Measurements from ENCODE around the gene CHN1. TPM values are rescaled to one million over a fixed set of nuclear protein-coding genes. Genes with fewer than 3 reads are reported as not detected.

Gene CHN1
- polyA plus RNA-seq, 4 donors, result 2.0 to 7.8 (median 5.1) TPM

GRCh38 chr2:174945601-174946260 lies 59.5 kb downstream of the CHN1 start:
- DNase-seq (no peak), FAIRE-seq (no peak)
- WGBS, 3 donors, result 77 to 83% (median 80%) methylated on average over 3 of the region's 3 CpGs
- H3K27ac ChIP-seq (ENCODE audit: low read depth in 1 of 3, low read length in 2 of 3), result no peak overlapping the region
- no peak overlapping the region for H3K4me3 ChIP-seq (ENCODE audit: low read depth in 1 of 3, low read length in 3 of 3)
- H3K4me1 ChIP-seq (ENCODE audit: control insufficient read depth in 3 of 3, insufficient read depth in 2 of 3, low read depth in 1 of 3, low read length in 2 of 3), result no peaks in the 10 kb centered on the region
- H3K9me3 ChIP-seq (ENCODE audit: control insufficient read depth in 2 of 2, insufficient read depth in 1 of 2, low read depth in 1 of 2, low read length in 1 of 2), result no peaks in the 10 kb centered on the region
- H3K36me3 ChIP-seq (ENCODE audit: control insufficient read depth in 3 of 3, insufficient read depth in 2 of 3, low read depth in 1 of 3, low read length in 3 of 3), result no peaks in the 10 kb centered on the region
- no peaks in the 10 kb centered on the region for H3K27me3 ChIP-seq (ENCODE audit: control insufficient read depth in 3 of 3, insufficient read depth in 3 of 3, low read length in 3 of 3)

DNA sequence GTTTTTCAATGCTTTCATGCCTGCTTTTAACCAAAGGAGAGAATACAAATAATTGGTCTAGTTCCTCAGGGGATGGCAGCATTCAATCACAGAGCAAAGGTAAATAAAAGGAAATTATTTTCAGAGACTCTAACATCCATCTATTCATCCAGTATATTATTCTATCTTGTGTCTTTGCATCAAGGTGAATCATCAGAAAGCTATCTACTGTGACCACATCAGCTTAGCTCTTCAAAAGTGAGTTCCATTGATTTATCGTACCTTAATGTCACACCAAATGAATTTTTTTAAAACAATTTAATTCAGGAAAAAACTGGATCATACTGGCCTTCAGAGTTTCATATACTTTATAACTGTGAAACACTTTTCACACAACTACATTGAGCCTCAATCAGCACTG lies 66.1 kb downstream of the CHN1 start:
- H3K4me3 ChIP-seq (ENCODE audit: low read depth in 1 of 3, low read length in 3 of 3), result no peak overlapping the region
- H3K4me1 ChIP-seq (ENCODE audit: control insufficient read depth in 3 of 3, insufficient read depth in 2 of 3, low read depth in 1 of 3, low read length in 2 of 3), result no peaks in the 10 kb centered on the region
- no peak for DNase-seq
- WGBS, 3 donors, result 86 to 93% (median 92%) methylated on average over 1 of the region's 1 CpG
- H3K27ac ChIP-seq (ENCODE audit: low read depth in 1 of 3, low read length in 2 of 3), result no peak overlapping the region
- no peaks in the 10 kb centered on the region for H3K27me3 ChIP-seq (ENCODE audit: control insufficient read depth in 3 of 3, insufficient read depth in 3 of 3, low read length in 3 of 3)
- FAIRE-seq, result no peak
- H3K36me3 ChIP-seq (ENCODE audit: control insufficient read depth in 3 of 3, insufficient read depth in 2 of 3, low read depth in 1 of 3, low read length in 3 of 3), result no peaks in the 10 kb centered on the region
- H3K9me3 ChIP-seq (ENCODE audit: control insufficient read depth in 2 of 2, insufficient read depth in 1 of 2, low read depth in 1 of 2, low read length in 1 of 2), result no peaks in the 10 kb centered on the region

- no peak for DNase-seq
- Histone ChIP-seq H3K27me3 (ENCODE audit: control insufficient read depth in 3 of 3, insufficient read depth in 3 of 3, low read length in 3 of 3) (no peaks in the 10 kb centered on the region), H3K4me3 (ENCODE audit: low read depth in 1 of 3, low read length in 3 of 3) (no peak overlapping the region), H3K27ac (ENCODE audit: low read depth in 1 of 3, low read length in 2 of 3) (no peak overlapping the region), H3K36me3 (ENCODE audit: control insufficient read depth in 3 of 3, insufficient read depth in 2 of 3, low read depth in 1 of 3, low read length in 3 of 3) (no peaks in the 10 kb centered on the region), H3K9me3 (ENCODE audit: control insufficient read depth in 2 of 2, insufficient read depth in 1 of 2, low read depth in 1 of 2, low read length in 1 of 2) (no peaks in the 10 kb centered on the region), H3K4me1 (ENCODE audit: control insufficient read depth in 3 of 3, insufficient read depth in 2 of 3, low read depth in 1 of 3, low read length in 2 of 3) (no peaks in the 10 kb centered on the region)
- no peak for FAIRE-seq
- 85 to 94% (median 90%) methylated on average over 3 of the region's 3 CpGs for WGBS, 3 donors
Observed at GRCh38 chr2:174931724-174932123, 73.5 kb downstream of the CHN1 start.

DNA sequence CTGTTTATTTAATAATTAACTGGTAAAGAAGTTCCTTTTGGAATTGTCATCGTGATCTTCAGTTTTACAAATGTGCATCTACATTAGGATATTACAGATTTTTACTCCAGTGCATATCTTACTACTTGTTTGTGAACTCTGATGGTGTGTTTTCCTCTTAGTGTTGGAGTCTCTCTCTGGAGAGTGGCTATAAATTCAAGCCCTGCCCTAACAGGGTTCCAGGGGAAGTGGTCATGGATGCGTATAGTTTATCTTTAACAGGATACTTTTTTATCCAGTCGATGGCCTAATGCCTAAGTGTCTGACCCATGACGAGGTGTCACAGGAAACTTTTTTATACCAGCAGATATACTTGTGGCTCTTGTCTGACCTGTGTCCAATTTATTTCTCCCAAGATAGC lies 75.4 kb downstream of the CHN1 start:
- Histone ChIP-seq H3K4me1 (ENCODE audit: control insufficient read depth in 3 of 3, insufficient read depth in 2 of 3, low read depth in 1 of 3, low read length in 2 of 3) (no peaks in the 10 kb centered on the region), H3K9me3 (ENCODE audit: control insufficient read depth in 2 of 2, insufficient read depth in 1 of 2, low read depth in 1 of 2, low read length in 1 of 2) (no peaks in the 10 kb centered on the region), H3K36me3 (ENCODE audit: control insufficient read depth in 3 of 3, insufficient read depth in 2 of 3, low read depth in 1 of 3, low read length in 3 of 3) (no peaks in the 10 kb centered on the region), H3K27me3 (ENCODE audit: control insufficient read depth in 3 of 3, insufficient read depth in 3 of 3, low read length in 3 of 3) (no peaks in the 10 kb centered on the region), H3K4me3 (ENCODE audit: low read depth in 1 of 3, low read length in 3 of 3) (no peak overlapping the region), H3K27ac (ENCODE audit: low read depth in 1 of 3, low read length in 2 of 3) (no peak overlapping the region)
- 71 to 74% (median 73%) methylated on average over 4 of the region's 4 CpGs for WGBS, 3 donors
- no peak for FAIRE-seq
- no peak for DNase-seq

GRCh38 chr2:174925046-174925784 lies 80.0 kb downstream of the CHN1 start:
- 90 to 96% (median 96%) methylated on average over 3 of the region's 3 CpGs for WGBS, 3 donors
- Histone ChIP-seq H3K4me1 (ENCODE audit: control insufficient read depth in 3 of 3, insufficient read depth in 2 of 3, low read depth in 1 of 3, low read length in 2 of 3) (no peaks in the 10 kb centered on the region), H3K9me3 (ENCODE audit: control insufficient read depth in 2 of 2, insufficient read depth in 1 of 2, low read depth in 1 of 2, low read length in 1 of 2) (no peaks in the 10 kb centered on the region), H3K27ac (ENCODE audit: low read depth in 1 of 3, low read length in 2 of 3) (no peak overlapping the region), H3K4me3 (ENCODE audit: low read depth in 1 of 3, low read length in 3 of 3) (no peak overlapping the region), H3K27me3 (ENCODE audit: control insufficient read depth in 3 of 3, insufficient read depth in 3 of 3, low read length in 3 of 3) (no peaks in the 10 kb centered on the region), H3K36me3 (ENCODE audit: control insufficient read depth in 3 of 3, insufficient read depth in 2 of 3, low read depth in 1 of 3, low read length in 3 of 3) (no peaks in the 10 kb centered on the region)
- FAIRE-seq (no peak), DNase-seq (no peak)

DNA sequence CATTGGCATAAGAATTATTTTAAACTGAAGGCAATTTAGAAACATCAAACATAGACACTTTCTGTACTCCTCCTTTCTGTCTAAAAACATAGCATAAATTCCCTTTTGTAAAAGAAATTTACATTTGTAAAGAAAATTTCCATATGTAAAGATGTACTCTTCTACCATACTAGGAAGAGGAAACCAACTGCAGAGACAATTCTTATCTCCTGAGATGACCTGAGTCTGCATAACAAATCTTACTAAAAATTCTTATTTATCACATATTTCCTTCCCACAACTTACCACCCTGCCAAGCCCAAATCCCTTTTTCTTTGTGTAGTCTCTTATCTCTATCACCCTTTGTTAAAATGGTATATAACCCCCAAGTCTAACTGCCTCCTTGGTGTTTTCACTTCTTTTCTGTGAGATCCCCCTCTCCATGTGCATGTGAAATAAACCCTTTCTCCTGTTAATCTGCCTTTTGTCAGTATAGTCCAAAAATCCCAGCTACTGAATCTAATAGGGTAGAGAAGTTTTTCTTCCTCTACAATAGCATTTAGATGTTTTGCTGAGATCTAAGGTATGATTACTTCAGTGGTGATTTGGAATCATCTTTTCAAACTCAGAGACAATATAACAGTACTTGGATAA lies 81.0 kb downstream of the CHN1 start:
- Histone ChIP-seq H3K36me3 (ENCODE audit: control insufficient read depth in 3 of 3, insufficient read depth in 2 of 3, low read depth in 1 of 3, low read length in 3 of 3) (no peaks in the 10 kb centered on the region), H3K4me3 (ENCODE audit: low read depth in 1 of 3, low read length in 3 of 3) (no peak overlapping the region), H3K4me1 (ENCODE audit: control insufficient read depth in 3 of 3, insufficient read depth in 2 of 3, low read depth in 1 of 3, low read length in 2 of 3) (no peaks in the 10 kb centered on the region), H3K27ac (ENCODE audit: low read depth in 1 of 3, low read length in 2 of 3) (no peak overlapping the region), H3K27me3 (ENCODE audit: control insufficient read depth in 3 of 3, insufficient read depth in 3 of 3, low read length in 3 of 3) (no peaks in the 10 kb centered on the region), H3K9me3 (ENCODE audit: control insufficient read depth in 2 of 2, insufficient read depth in 1 of 2, low read depth in 1 of 2, low read length in 1 of 2) (no peaks in the 10 kb centered on the region)
- DNase-seq (no peak), FAIRE-seq (no peak)

DNA sequence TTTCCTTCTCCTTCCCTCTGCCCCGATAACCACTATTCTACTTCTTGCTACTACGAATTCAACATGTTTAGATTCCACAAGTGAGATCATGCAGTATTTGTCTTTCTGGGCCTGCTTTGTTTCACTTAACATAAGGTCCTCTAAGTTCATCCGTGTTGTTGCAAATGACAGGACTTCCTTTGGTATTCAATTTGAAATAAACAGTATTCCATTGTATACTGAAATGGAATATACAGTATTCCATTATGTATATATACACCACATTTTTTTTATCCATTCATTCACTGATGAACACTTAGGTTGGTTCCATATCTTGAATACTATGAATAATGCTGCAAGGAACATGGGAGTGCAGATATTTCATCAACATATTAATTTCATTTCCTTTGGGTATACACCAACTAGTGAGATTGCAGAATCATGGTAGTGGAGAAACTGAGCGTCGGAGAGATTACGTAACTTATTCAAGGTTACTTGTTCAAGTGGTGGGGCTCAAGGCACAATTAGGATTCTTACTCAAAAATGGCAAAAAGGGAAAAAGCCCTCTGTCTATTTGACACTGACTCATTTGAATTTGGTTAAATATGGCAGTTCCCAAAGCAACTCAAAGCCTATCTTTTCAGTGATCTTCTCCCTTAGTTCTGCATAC lies 85.1 kb downstream of the CHN1 start:
- H3K4me3 ChIP-seq (ENCODE audit: low read depth in 1 of 3, low read length in 3 of 3), result no peak overlapping the region
- no peaks in the 10 kb centered on the region for H3K4me1 ChIP-seq (ENCODE audit: control insufficient read depth in 3 of 3, insufficient read depth in 2 of 3, low read depth in 1 of 3, low read length in 2 of 3)
- no peaks in the 10 kb centered on the region for H3K27me3 ChIP-seq (ENCODE audit: control insufficient read depth in 3 of 3, insufficient read depth in 3 of 3, low read length in 3 of 3)
- H3K27ac ChIP-seq (ENCODE audit: low read depth in 1 of 3, low read length in 2 of 3), result no peak overlapping the region
- H3K36me3 ChIP-seq (ENCODE audit: control insufficient read depth in 3 of 3, insufficient read depth in 2 of 3, low read depth in 1 of 3, low read length in 3 of 3), result no peaks in the 10 kb centered on the region
- 70 to 94% (median 78%) methylated on average over 6 of the region's 6 CpGs for WGBS, 3 donors
- H3K9me3 ChIP-seq (ENCODE audit: control insufficient read depth in 2 of 2, insufficient read depth in 1 of 2, low read depth in 1 of 2, low read length in 1 of 2), result no peaks in the 10 kb centered on the region
- DNase-seq, result no peak
- no peak for FAIRE-seq

- 88 to 95% (median 89%) methylated on average over 1 of the region's 1 CpG for WGBS, 3 donors
- Histone ChIP-seq H3K27ac (ENCODE audit: low read depth in 1 of 3, low read length in 2 of 3) (no peak overlapping the region), H3K36me3 (ENCODE audit: control insufficient read depth in 3 of 3, insufficient read depth in 2 of 3, low read depth in 1 of 3, low read length in 3 of 3) (no peaks in the 10 kb centered on the region), H3K4me1 (ENCODE audit: control insufficient read depth in 3 of 3, insufficient read depth in 2 of 3, low read depth in 1 of 3, low read length in 2 of 3) (no peaks in the 10 kb centered on the region), H3K9me3 (ENCODE audit: control insufficient read depth in 2 of 2, insufficient read depth in 1 of 2, low read depth in 1 of 2, low read length in 1 of 2) (no peaks in the 10 kb centered on the region), H3K27me3 (ENCODE audit: control insufficient read depth in 3 of 3, insufficient read depth in 3 of 3, low read length in 3 of 3) (no peaks in the 10 kb centered on the region), H3K4me3 (ENCODE audit: low read depth in 1 of 3, low read length in 3 of 3) (no peak overlapping the region)
- DNase-seq (no peak), FAIRE-seq (no peak)
Observed at GRCh38 chr2:174918886-174919526, 86.2 kb downstream of the CHN1 start.
